Activated gamma-delta T cell treated with Interleukin-2 at 50 U/mL for 16 hours (primary cell): ENCODE measurements around the gene BUB1B.
"Not testable (repeated sequence)": the region's sequence is repeated elsewhere in the genome, so short reads cannot be mapped to it uniquely, and the experiment has no call there.

Experiments
- DNase-seq: peaks from one replicate; pipeline ENCODE4 v3.0.0-alpha.2; 2020

BUB1B gene

DNA sequence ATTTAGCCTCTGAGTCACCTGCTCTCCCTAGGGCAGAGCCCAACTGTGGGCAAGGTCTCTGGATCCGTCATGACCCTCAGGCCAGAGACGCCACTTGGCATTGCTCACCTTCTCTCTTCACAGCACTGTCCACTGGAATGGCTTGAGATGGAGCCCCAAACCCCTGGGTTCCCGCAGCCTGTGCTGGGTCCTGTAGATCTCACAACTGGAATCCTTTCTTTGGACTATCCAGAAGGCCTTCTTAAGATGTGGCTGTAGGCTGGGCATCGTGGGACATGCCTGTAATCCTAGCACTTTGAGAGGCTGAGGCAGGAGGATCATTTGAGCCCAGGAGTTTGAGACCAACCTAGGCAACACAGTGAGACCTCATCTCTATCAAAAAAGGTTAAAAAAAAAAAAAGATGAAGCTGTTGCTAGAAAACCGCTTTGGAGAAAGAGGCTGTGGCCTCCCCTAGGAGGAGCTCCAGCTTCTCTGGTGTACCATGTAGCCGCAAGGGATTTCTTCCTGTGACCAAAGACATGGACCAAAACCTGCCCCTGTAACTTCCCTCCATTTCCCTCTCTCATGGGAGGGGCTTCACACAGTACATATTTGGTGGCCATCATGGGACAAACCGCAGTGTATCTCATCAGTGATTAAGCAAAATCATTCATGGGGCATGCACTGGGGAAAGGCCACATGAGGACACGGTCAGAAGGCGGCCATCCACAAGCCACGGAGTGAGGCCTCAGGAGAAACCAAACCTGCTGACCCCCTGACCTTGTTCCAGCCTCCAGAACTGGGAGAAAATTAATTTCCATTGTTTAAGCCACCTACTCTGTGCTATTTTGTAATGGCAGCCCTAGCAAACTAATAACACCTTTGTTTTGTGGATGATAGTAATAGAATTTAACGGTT is 23.3 kb upstream of the BUB1B start:
- no peak for DNase-seq

DNA sequence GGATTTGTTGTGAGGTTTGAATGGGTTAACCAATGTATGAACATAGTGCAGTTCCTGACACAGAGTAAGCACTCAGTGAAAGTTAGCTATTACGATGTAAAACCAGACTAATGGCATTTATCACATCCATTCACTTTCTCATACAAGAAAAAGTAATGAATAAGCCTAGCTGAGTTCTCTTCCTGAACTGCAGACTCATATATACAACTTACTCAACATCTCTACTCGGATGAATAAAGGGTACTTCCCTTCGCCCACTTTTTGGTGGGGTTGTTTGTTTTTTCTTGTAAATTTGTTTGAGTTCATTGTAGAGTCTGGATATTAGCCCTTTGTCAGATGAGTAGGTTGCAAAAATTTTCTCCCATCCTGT is 22.7 kb upstream of the BUB1B start:
- DNase-seq, result not testable (repeated sequence)

DNA sequence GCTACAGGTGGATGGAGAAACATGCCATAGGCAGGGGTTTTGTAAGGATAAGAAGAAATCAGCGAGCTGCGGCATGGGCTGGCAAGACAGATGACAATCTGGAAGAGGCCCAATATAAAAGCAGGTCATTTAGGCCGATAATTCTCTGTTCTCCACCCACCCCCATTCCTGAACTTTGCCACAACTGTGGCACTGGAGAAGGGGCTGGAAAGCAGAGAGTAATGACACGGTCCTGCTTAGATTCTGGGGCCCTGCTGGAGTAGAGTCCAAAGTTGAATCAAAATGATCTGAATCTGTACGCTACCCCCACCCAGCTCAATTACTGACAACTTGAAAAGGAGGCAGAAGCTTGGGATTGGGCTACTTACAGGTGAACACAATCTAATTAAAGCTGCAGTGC is 18.4 kb upstream of the BUB1B start:
- DNase-seq, result no peak

DNA sequence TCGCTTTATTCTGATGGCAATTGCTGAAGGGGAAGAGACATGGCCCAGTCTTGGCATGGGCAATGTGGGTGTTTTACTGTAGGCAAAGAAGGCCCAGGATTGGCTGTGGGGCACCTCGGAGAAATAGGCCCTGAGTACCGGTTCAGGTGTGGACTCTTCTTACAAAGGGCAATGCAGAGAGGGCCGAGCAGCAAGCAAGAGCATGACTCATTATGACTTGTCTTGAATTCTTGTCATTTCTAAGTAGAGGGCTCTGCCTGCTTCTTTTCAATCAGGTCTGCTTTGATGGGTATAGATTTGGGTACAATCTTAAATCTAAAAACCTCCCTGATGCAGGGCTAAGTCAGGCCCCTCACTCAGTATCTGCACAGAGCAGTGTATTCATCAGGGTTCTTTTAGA is 14.8 kb upstream of the BUB1B start:
- no peak for DNase-seq

DNA sequence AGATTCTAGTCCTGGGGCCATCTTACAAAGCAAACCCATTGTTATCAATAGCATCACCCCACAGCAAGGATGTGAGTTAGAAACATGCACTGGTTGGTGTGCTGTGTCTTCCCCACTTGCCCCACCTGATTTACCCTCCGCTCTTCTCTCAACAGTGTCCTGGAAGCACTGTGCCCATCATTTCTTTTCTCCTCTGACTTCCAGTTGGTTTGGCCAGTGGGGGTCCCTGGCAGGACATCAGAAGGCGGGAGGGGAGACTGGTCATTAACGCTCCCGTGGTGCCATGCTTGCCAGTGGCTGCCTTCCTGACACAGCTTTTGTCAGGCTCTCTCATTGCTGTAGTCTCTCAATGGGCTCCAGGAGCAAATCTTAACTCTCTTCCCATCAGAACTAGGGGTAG is 11.5 kb upstream of the BUB1B start:
- DNase-seq, result no peak

DNA sequence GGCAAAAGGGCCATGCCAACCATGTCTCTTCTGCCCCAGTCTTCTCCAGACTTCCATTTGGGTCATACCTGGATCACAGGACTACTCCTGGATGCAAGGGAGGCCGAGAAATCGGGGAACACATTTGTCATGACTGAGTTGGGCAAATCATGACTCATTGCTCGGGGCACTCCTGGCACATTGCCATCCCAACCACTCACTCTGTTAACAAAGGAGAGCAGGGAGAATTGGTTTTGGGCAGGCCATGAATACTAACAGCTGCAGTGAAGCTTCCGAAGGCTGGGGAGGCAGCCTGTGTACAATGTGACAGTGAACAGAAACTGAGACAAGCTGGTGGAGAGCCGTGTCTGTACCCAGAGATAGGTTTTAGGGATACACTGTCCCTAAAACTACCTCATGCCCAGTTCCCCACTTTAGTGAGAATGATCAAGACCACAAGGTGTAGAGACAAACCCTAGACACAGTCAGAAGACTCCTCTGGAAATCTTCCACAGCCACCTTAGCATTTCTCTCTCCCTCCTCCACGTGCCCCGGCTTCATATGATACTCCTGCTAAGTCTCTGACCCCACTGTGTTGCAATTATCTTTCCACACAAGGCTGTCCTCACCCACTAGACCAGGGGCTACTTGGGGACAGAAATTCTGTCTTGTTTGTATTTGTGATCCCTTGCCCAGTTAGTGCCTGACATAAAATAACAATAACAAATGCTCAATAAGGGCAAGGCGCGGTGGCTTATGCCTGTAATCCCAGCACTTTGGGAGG is 10.5 kb upstream of the BUB1B start:
- DNase-seq, result no peak

GRCh38 chr15:40151499-40151898 is 9.4 kb upstream of the BUB1B start:
- no peak for DNase-seq

- no peak for DNase-seq
These were observed 8.9 kb upstream of the BUB1B start for GRCh38 chr15:40151991-40152390.

DNA sequence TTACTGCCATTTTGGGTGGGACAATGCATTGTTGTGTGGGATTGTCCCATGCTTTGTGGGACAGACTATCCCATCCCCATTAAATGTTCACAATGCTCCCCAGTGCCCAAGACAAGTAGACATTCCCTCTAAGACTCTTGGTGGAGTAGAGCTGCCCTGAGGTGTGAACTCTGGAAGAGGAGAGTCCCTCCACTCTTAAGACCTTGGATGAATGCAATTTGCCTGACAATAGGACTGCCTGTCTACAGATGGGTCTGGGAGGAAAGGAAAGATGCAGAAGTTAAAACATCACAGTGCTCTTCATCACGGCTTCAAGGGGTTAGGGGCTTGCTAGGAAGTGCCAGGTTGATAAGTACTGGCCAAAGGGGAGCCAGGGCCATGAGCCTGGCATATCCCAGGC is 6.0 kb upstream of the BUB1B start:
- not testable (repeated sequence) for DNase-seq

- DNase-seq, result no peak
These were observed 5.5 kb upstream of the BUB1B start for GRCh38 chr15:40155270-40155910.

DNA sequence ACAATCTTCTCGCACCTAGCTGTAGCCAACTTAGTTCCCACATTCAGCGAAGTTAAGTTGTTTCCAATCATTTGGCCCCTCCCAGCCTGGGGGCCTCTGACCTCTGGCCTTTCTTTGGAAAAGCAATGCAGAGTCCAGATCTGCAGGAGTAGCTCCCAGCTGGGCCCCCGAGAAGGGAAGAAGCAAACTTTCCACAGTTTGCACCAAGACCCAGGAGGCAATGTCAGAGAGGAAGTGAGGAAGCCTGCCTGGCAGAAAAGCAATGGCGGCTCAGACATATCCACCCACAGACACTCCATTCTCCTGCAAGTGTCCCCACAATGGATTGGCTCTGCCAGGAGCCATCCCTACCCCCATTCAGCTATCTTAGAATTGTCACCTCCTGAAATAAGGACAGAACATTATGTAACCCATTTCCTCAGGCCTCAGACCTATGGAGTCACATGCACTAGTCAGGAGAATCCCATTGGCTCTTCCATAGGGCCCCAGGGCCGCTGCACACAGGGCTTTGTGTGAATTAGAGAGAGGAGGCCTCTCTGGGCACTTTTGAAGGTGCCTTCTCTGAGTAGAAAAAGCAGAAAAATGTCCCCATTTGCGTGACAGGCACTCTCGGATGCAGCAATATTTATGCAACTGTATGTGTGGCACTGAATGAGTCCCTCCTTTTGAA is 3.0 kb upstream of the BUB1B start:
- no peak for DNase-seq

DNA sequence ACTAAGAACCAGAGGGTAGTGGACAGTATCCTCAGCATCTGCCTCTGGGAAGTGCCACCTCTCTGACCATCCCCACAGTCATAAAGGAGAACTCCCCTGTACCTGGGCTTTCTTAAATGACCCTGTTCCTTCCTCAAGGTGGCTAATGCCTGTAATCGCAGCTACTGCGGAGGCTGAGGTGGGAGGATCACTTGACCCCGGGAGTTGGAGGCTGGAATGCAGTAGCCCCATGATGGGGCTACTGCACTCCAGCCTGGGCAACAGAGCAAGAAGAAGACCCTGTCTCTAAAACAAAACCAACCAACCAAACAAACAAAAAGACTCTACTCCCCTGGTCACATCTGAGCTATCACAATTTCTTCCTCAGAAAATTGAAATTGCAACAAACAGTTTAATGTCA is 848 bp upstream of the BUB1B start:
- no peak for DNase-seq

DNA sequence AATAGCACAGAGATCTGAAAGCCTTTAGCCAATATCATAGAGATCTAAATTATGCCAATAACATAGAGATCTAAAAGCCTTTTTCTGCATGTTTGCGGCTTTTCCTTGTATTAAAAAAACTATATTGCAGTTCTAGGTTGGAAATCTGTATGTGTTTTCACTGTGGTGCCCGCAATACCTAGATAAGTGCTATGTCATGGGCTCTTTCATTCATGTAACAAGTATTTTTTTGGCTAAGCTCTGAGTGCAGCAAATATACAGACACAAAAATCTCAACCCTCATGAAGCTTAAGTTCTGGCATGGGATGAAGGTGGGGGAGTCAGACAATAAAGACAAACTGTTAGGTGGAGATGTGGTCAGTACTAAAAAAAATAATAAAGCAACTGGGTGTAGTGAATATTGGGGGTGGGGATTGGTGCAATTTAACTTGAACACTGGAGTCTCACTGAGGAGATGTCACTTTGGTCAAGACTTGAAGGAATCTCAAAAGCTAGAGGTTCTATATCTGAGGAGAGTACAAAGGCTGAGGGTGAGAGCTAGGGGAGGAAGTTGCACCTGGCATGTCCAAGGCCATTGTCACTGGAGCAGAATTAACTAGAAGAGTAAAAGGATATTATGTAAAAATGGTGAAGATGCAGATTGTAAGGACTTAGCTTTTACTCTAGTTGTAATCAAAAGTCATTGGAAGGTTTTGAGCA is 973 bp downstream of the BUB1B start:
- no peak for DNase-seq

GRCh38 chr15:40162552-40162951 is 1.7 kb downstream of the BUB1B start:
- DNase-seq, result no peak

DNA sequence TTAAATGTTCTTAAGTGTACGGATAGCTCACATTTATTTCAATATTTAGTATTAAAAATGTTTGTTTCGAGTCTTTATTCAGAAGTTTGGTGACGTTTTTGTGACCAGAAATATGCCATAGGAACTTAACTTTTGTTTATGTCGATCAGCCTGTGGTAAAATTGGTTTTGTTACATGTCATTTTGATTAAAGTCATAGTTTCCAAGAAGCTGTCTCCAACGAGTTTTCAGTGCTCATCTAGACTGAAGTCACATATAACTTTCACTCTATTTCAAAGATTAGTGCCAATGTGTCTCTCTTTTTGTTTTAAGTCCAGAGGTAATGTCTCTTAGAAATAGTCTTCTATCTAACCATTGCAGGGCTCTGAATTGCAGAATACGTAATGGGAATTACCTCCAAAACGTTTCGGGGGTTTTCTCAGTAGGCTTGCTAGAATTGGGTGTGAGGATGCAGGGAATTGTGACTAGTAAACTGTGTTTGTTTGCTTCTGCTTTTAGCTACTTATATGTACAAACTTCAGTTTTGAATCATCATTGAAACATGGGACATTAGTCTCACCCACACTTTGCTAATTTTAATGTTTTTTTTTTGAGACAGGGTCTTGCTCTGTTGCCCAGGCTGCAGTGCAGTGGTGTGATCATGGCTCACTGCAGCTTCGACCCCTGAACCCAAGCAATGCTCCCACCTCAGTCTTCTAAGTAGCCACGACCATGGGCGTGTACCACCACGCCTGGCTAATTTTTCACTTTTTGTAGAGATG is 3.0 kb downstream of the BUB1B start:
- DNase-seq, result no peak

- not testable (repeated sequence) for DNase-seq
These were observed 6.5 kb downstream of the BUB1B start for GRCh38 chr15:40167374-40167773.

DNA sequence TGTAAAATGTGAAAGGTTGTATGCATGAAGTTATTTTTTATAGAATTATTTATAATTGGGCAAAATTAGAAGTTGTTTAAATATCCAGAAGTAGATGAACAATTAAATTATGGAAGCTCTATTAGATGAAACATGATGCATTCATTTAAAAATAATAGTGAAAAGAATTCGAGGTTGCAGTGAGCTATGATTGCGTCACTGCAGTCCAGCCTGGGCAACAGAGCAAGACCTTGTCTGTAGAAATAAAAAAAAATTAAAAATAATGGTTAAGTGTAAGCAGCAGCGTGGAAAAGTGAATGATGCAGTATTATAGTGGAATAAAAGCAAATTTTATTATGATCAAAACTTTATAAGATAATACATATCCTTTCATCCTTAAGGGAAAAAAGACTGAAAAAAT is 14.3 kb downstream of the BUB1B start:
- no peak for DNase-seq

DNA sequence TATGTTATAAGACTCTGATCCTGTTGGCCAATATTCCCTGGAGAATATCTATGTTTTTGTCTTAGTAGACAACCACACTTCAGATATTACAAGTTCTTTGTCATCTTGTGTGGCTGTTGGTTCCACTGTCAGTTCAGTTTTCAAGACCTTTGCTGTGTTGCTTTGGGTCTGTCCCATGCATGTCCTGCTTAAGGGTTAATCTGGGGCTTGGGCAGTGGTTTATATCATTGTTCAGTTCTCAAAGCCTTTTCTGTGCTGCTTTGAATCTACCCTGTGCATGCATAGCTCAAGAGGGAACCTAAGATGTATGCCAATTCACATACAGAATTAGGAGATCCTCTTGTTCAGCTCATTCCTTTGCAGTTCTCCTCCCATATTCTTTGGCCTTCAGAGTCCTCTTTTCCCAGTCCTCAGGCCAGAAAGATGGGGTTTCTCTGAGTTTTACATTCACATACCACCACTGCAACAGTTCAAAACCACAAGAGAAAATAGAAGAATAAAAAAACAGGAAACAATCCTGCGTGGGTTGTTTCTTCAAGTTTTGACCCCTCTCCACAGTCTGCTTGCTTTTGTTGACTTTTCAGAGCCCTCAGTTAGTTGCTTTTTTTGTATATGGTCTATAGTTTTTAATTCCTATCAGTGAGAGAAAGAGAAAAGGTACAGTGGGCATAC is 21.6 kb downstream of the BUB1B start:
- DNase-seq, result no peak

DNA sequence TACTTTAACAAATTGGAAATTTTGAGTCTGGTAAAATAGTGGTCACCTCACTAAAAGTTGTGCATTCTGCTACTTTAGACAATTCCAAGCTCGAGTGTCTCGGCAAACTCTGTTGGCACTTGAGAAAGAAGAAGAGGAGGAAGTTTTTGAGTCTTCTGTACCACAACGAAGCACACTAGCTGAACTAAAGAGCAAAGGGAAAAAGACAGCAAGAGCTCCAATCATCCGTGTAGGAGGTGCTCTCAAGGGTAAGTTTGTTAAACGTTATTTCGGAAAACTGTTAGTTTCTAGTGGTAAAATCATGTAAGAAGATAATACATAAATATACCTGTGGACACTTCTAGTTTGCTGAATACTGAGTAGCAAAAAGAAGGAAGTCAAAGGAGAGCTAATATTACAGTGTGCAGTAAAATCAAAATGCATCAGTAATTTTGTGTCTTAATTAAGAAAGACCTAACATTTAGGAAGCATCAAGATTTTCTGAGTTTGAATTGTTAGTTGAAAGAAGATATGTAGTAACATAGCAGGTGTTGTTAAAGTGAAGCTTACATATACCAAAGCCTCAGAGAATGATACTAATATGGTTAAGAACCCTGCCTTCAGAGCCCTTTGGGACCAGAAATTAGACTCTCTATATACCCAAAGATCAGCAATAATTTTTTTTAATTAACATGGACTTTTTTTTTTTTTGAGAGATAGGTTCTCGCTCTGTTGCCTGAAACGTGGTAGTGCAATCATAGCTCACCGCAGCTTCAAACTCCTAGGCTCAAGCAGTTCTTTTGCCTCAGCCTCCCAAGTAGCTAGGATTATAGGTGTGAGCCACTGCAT is 23.0 kb downstream of the BUB1B start:
- DNase-seq, result no peak

DNA sequence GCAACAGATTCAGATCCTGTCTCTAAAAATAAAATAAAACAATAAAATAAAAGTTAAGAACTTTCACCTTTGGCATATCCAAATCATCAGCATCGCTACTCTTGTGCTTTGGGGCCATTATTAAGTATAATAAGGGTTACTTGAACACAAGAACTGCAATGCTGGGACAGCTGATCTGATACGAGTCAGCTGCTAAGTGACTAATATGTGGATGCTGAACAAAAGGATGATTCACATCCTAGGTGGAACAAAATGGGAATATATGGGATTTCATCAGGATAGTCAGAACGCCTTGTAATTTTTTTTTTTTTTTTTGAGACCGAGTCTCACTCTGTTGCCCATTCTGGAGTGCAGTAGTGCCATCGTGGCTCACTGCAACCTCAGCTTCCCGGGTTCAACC is 29.7 kb downstream of the BUB1B start:
- no peak for DNase-seq
